ENCODE results near the gene OR1K1.

GRCh38 chr9:122844137-122844536 is 44.2 kb downstream of the OR1K1 start:
- TF ChIP-seq, protein P1, sequence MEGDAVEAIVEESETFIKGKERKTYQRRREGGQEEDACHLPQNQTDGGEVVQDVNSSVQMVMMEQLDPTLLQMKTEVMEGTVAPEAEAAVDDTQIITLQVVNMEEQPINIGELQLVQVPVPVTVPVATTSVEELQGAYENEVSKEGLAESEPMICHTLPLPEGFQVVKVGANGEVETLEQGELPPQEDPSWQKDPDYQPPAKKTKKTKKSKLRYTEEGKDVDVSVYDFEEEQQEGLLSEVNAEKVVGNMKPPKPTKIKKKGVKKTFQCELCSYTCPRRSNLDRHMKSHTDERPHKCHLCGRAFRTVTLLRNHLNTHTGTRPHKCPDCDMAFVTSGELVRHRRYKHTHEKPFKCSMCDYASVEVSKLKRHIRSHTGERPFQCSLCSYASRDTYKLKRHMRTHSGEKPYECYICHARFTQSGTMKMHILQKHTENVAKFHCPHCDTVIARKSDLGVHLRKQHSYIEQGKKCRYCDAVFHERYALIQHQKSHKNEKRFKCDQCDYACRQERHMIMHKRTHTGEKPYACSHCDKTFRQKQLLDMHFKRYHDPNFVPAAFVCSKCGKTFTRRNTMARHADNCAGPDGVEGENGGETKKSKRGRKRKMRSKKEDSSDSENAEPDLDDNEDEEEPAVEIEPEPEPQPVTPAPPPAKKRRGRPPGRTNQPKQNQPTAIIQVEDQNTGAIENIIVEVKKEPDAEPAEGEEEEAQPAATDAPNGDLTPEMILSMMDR (IDR thresholded peaks at IDR 0.05; ENCODE audit: low read depth, low read length) = no peak
- TF ChIP-seq MYC (IDR thresholded peaks at IDR 0.05; ENCODE audit: low read depth, low read length) = no peak

Data from NB4 (cell line).